NCI-H1092 (cell line): ENCODE results near the gene PACSIN2.

Source experiments
- DNase-seq: peaks from one replicate; lab custom pipeline; 2025; lab: John Stamatoyannopoulos, UW

PACSIN2 gene

GRCh38 chr22:42856865-42857704 is 157.9 kb downstream of the PACSIN2 start, which contains the start of gene ARFGAP3:
Gene ARFGAP3 (minus strand): TSS chr22:42857273. CDS start chr22:42857182, 91 bp downstream.
- peak; percentile 84 for DNase-seq

DNA sequence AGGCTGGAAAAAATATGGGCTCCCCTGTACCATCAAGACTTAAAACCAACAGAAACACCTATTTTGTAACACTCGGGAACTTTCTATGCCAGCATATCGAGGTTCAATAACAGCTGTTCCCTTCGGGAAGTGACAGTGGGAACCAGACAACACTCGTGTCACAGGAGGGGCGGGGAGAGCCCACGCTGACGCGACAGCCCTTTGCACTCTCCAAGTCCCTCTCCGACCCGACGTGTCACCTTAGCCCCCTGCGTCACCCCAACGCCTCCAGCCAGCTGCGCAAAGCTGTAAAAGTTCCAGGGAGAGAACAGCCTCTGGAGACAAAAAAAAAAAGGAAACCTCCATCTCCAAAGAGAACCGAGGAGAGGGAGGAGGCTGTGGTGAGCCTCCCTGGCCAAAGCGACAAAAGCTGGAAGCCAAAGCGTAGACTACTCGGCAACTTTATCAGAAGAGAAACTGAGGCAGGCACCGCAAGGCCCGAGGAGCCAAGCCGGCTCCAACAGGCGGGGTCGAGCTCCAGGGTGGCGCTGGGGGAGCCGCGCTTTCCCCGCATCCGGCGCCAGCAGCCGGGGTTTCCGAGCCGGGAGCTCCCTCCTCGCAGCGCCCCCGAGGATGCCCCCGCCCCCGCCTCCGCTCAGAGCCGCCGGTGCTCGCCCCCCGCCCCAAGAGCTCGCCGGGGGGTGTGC is 158.6 kb downstream of the PACSIN2 start:
- DNase-seq = no peak

DNA sequence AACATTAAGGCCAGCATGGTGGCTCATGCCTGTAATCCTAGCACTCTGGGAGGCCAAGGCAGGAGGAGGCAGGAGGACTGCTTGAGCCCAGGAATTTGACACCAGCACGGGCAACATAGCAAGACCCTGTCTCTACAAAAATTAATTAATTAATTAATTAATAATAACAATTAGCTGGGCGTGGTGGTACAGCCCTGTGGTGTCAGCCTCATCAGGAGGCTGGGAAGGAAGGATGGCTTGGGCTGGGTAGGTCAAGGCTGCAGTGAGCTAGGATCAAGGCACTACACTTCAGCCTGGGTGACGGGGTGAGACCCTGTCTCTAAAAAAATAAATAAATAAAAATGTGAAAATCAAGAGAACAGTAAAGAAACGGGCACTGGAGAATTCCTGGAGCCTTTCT is 159.2 kb downstream of the PACSIN2 start:
- DNase-seq = no peak

- no peak for DNase-seq
These were observed 159.7 kb downstream of the PACSIN2 start for GRCh38 chr22:42855211-42855610.

- DNase-seq = no peak
These were observed 165.9 kb downstream of the PACSIN2 start for GRCh38 chr22:42848941-42849550.

DNA sequence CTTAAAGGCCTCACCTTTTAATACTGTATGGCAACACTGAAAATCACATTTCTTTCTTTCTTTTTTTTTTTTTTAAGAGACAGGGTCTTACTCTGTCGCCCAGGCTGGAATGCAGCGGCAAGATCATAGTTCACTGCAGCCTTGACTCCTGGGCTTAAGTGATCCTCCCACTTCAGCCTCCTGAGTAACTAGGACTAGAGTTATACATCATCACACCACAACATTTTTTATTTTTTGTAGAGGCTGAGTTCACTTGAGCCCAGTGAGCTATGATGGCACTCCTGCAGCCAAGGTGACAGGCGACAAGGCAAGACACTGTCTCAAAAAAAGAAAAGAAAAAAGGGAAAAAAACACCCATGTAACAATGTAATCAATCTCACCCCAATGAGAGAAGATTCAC is 167.8 kb downstream of the PACSIN2 start:
- no peak for DNase-seq

DNA sequence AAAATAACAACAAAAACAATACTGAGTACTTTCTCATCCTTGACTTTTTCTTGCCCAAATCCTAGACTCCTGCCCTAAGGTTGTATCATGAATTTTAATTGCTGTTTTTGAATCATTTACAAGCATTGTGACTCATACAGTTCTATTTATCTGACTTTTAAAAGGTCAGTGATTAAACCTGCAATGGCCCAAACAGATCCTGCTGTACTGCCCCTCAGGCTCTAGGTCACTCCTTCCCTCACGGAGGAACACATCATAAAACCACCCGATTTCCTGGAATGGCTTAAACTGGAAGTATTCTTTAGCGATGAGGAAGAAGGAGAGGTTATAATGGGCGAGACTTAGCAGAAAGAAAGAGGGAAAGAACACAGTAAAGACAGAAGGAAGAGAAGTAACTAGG is 170.2 kb downstream of the PACSIN2 start:
- DNase-seq = no peak

DNA sequence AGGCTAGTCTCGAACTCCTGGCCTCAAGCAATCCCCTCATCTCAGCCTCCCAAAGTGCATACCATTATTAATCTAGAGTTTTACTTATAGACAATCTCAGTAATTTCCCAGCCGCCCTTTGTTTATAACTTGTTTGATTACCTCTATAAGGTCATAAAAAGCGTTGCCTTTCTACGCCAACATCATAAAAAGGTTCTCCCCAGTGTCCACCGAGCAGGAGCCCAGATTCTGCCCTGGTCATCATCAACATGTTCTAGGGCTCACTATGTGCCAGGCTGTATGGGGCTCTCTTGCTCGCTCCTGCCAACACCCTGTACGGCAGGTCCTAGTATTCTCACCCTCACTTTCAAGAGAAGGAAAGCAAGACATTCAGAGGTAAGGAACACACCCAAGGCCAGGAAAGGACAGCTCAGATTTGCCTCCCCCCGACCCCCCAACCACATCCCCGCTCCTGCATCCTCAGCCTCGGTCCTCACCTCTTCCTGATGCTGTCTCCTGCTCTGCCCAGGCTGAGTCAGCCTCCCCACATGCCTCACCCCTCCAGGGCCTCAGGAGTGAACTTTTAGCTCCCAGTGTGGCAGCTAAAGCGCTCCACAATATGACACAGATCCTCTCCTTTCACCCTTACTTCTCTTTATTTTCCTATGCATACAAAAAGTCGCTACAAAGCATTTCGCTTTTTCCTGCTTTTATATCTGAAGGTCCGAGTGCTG is 172.1 kb downstream of the PACSIN2 start:
- DNase-seq = no peak

DNA sequence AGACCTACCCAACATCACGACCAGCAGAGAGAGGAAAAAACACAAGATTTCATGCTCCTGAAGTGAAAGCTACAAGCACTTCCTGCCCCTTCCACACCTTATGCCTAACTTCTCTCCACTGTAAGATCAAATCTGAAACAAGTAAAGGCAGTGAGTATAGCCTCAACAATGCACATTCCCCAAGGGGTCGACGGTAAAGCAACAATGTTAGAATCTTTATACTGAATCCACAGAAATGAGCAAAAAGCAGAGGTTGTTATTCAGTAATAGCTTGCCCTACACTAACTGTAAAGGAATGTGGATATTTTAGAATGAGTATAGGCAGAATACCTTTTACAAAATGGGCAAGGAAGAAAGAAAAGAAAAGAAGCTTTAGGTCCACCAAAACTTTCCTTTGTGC is 173.5 kb downstream of the PACSIN2 start:
- DNase-seq = no peak

- no peak for DNase-seq
These were observed 177.4 kb downstream of the PACSIN2 start for GRCh38 chr22:42837556-42837955.

GRCh38 chr22:42836026-42836425 is 178.9 kb downstream of the PACSIN2 start:
- DNase-seq = no peak

DNA sequence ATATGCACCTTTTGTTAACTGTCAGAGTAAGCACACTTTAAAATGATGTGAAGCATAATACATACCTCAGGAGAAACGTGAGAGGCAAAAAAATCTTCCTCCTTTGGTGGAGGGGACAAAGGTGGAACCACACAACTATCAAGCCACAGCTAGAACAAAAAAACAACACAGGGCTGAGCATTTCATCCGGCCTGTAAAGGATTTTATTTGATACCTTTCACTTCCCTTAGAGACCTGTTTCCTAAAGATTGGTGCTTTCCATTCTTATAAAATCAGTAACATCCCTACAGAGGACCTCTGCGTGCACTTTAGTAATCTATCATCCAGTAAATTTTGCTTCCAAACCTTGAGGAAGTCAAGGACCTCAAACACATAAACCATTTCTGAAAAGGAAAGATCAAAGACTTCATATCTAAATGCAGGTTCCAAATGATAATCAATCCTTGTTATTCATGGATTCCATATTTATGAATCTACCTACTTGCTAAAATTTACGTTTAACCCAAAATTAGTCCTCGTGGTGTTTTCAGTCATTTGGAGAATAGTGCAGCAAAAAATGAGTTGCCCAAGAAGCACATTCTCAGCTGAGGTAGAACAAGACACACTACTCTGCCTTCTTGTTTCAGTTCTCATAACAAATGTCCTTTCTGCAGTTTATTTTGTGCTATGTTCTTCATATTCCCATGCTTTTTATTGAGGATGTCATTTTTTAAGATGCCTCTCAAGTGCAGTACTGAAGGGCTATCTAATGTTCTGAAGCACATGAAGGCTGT is 180.6 kb downstream of the PACSIN2 start:
- DNase-seq = no peak

DNA sequence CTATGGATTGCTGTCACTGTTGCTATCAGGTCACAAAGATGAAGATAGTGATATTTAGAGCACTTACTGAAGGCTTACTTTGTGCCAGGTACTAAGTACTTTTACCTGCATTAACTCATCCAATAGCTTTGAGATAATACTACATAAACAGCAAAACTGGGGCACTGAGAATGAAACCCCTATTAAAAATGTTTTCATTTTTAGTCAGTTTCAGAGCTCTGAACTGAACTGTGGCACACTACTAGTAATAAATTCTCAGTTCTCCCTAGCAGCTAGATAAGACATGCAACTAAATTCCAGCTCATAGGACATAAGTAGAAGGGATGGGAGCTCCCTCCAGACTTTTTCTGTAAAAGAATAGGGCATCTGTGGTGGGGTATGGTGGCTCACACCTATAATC is 181.8 kb downstream of the PACSIN2 start:
- DNase-seq = no peak

DNA sequence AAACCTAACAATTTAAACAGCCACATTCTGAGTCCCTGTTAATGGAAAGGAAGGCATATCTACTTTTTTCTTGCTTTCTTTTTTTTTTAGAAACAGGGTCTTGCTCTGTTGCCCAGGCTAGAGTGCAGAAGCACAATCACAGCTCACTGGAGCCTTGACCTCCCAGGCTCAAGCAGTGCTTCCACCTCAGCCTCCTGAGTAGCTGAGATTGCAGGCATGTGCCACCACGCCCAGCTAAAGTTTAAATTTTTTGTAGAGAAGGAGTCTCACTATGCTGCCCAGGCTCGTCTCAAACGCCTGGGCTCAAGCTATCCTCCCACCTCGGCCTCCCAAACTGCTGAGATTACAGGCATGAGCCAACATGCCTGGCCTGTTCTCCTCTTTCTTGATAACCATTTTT is 183.2 kb downstream of the PACSIN2 start:
- no peak for DNase-seq

DNA sequence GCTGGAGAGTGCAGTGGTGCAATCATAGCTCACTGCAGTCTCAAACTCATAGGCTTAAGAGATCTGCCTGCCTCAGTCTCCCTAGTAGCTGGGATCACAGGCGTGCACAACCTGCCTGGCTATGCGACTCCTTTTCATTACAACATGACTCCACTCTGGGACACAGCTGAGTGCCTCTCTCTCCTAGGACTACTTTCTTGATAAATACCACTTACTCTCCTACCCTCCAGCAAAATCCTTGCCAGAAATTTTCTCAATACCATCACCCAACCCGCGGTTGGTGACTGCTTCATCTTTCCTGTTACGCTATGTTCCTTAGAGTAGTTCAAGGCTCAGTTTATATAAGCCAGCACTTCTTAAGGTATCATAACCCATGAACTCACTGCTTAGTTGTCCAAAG is 184.8 kb downstream of the PACSIN2 start:
- DNase-seq = no peak

DNA sequence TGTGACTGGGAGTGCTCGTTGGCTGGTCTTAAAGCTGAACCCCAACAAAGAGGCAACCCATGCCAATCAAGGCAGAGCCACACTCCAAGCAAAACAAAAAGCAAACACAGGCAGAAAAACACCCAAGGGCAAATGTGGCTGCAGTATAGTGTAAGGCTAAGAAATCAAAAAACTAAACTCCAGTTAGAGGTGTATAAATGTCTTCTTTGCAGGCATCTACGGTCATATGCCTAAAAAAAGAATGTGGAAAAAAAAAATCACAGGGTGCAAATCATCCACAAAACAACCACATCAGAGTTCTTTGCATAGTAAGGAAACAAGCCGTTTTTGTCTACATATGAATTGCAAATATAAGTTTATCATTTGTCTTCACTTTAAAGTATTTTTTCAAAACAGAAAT is 185.6 kb downstream of the PACSIN2 start:
- DNase-seq = no peak

DNA sequence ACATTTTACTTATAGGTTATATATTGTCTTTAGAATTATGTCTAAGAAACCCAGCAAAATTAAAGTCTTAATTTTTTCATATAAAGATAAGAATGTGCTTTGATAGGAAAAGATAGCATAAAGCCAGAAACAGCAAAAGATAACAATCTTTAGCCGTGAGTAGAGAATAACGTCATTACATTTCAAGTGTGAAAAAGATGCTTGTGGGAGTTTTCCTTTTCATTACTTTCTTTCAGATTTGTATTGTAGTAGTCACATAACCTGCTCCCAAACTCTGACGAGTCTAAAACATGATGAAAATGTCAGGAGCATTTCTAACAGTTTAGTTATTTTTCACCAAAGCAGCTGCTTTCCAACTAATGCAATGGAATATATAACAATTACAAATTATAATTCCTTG is 189.2 kb downstream of the PACSIN2 start:
- no peak for DNase-seq

DNA sequence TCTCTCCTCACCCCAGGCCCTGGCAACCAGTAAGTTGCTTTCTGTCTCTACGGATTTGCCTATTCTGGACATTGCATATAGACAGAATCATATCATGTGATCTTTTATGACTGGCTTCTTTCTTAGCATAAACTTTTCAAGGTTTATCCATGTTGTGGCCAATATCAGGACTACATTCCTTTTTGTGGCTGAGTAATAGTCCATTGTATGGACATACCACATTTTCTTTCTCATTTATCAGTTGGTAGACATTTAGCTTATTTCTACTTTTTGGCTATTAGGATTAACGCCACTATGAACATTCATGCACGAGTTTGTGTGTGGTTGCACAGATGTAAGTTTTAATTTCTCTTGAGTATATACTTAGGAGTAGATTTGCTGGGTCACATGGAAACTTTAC is 193.6 kb downstream of the PACSIN2 start:
- DNase-seq = no peak

DNA sequence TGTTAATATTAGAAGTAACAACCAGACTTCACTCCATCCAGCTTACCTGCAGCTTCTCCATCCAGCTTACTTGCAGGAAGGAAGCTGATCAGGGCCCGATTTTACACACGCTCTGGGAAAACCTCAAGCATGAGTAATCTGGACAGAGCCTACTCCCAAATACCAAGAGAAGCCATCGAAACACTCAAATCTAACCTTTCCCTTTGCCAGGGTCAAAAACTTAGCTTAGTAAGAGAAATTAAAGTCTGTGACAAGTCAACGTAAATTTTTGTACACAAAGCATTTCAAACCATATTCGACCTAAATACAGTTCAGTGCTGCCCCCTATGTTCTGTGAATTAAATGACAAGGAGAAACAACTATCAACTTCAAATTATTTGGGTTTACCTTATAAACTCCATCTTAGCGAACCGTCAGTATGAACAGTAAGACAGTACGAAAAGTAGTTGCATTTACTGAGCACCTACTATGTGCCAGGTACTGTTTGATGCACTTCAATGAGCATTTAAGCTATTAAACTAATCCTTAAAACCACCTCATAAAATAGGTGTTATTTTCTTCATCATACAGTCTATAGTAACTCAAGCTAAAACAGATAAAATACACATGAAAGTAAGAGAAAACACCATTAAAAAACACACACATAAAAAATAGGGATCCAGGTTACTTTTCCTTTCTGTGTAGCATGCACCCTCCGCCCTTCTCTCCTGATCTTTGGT is 194.7 kb downstream of the PACSIN2 start:
- no peak for DNase-seq
